SH-SY5Y (cell line): ENCODE data around the gene DNAI7.

Experiments used
- GATA2 ChIP-seq: IDR thresholded peaks from 2 replicates; pipeline ENCODE4 v1.6.1; 2011; ENCODE audit warnings: mild to moderate bottlenecking, low read depth, low read length
- GATA3 ChIP-seq: IDR thresholded peaks from 2 replicates; pipeline ENCODE4 v1.6.1; 2011; ENCODE audit warnings: low read depth, mild to moderate bottlenecking, low read length, moderate library complexity

- TF ChIP-seq GATA2: no peak
- no peak for TF ChIP-seq GATA3
Measured at GRCh38 chr12:25241167-25242020, 46.4 kb upstream of the DNAI7 start.
